Measurements from ENCODE around the gene USP32. TPM values are rescaled to one million over a fixed set of nuclear protein-coding genes. Genes with fewer than 3 reads are reported as not detected.
"Not testable (repeated sequence)": the region's sequence is repeated elsewhere in the genome, so short reads cannot be mapped to it uniquely, and the experiment has no call there.

Gene USP32
- total RNA-seq, 1 experiment from 2014 or later = 103 TPM

- peaks cover 17% of the 10 kb centered on the region for H3K4me1 Mint-ChIP-seq
- H3K4me3 Mint-ChIP-seq; POLR2A ChIA-PET; H3K9me3 Mint-ChIP-seq; H3K27me3 Mint-ChIP-seq (ENCODE audit: low read depth); DNase-seq (ENCODE audit: low spot score): not testable (repeated sequence)
- TF ChIP-seq EMX1 (CRISPR knock-in tag; IDR thresholded peaks at IDR 0.05) = 0 out of 2 replicates have a peak, but pooled peaks have one; percentile 54
- peak overlapping the region; percentile 46; the same call in 1 of the 2 replicates for H3K27ac Mint-ChIP-seq
- CTCF ChIA-PET = interaction anchor here (0.6 to 1.2 kb wide), 6 partner anchors 17 to 538 kb away, joined by 3 to 5 read pairs (median 4); no protein-coding TSS in a partner anchor
- peak; percentile 62 for ATAC-seq
- H3K36me3 Mint-ChIP-seq = peaks cover 22% of the 10 kb centered on the region
Measured at GRCh38 chr17:60174767-60175166, 217.2 kb downstream of the USP32 start.

- peaks cover 20% of the 10 kb centered on the region for H3K36me3 Mint-ChIP-seq
- ChIA-PET POLR2A (no interaction called here), CTCF (interaction anchor here (1.2 to 1.8 kb wide), 3 partner anchors 15 to 32 kb away, joined by 3 to 5 read pairs (median 3); no protein-coding TSS in a partner anchor)
- H3K27me3 Mint-ChIP-seq (ENCODE audit: low read depth) = no peaks in the 10 kb centered on the region
- DNase-seq (ENCODE audit: low spot score) (no peak), ATAC-seq (no peak)
- no peaks in the 10 kb centered on the region for H3K9me3 Mint-ChIP-seq
- TF ChIP-seq IRF1 (CRISPR knock-in tag; IDR thresholded peaks at IDR 0.05) (no peak), ZNF317 (CRISPR knock-in tag; IDR thresholded peaks at IDR 0.05; ENCODE audit: borderline replicate concordance, low read depth) (no peak), ZNF532 (CRISPR knock-in tag; IDR thresholded peaks at IDR 0.05; ENCODE audit: borderline replicate concordance) (no peak), SMAD4 (CRISPR knock-in tag; IDR thresholded peaks at IDR 0.05) (no peak), CBFB (CRISPR knock-in tag; IDR thresholded peaks at IDR 0.05; ENCODE audit: low read depth) (no peak), CTCF (IDR thresholded peaks at IDR 0.05) (no peak), NR1H2 (CRISPR knock-in tag; IDR thresholded peaks at IDR 0.05) (no peak), GABPB1 (CRISPR knock-in tag; IDR thresholded peaks at IDR 0.05) (no peak), JUN (CRISPR knock-in tag; IDR thresholded peaks at IDR 0.05) (no peak), NR2C2 (CRISPR knock-in tag; IDR thresholded peaks at IDR 0.05) (no peak), E2F5 (CRISPR knock-in tag; IDR thresholded peaks at IDR 0.05) (no peak), ZNF121 (CRISPR knock-in tag; IDR thresholded peaks at IDR 0.05) (no peak), SOX15 (CRISPR knock-in tag; IDR thresholded peaks at IDR 0.05) (no peak), KAT7 (CRISPR knock-in tag; IDR thresholded peaks at IDR 0.05; ENCODE audit: borderline replicate concordance) (no peak), CDX4 (CRISPR knock-in tag; IDR thresholded peaks at IDR 0.05; ENCODE audit: borderline replicate concordance) (no peak), ATF3 (CRISPR knock-in tag; conservative IDR thresholded peaks at IDR 0.05) (no peak), ATF2 (CRISPR knock-in tag; IDR thresholded peaks at IDR 0.05; ENCODE audit: borderline replicate concordance, low read depth) (no peak), ZBTB43 (CRISPR knock-in tag; IDR thresholded peaks at IDR 0.05) (no peak), ZNF512 (CRISPR knock-in tag; IDR thresholded peaks at IDR 0.05; ENCODE audit: borderline replicate concordance) (no peak), USF1 (CRISPR knock-in tag; IDR thresholded peaks at IDR 0.05) (no peak)
- peak overlapping the region; percentile 20; the same call in 1 of the 2 replicates for H3K27ac Mint-ChIP-seq
- peaks cover 17% of the 10 kb centered on the region for H3K4me1 Mint-ChIP-seq
- H3K4me3 Mint-ChIP-seq = no peak overlapping the region
Measured at GRCh38 chr17:60174035-60174434, 217.9 kb downstream of the USP32 start.

Measured in WTC11 (cell line).